Progenitor cell of endocrine pancreas (in vitro differentiated cells): ENCODE results near the gene CELF4. TPM values are rescaled to one million over a fixed set of nuclear protein-coding genes. Genes with fewer than 3 reads are reported as not detected.

ENCODE experiments used
- DNase-seq: peaks from one replicate; pipeline ENCODE4 v3.0.0; 2021; ENCODE audit warnings: low spot score; ENCODE audit not compliant: unreplicated experiment
- H3K27ac Mint-ChIP-seq: 2 replicates; pipeline ENCODE4 v1.8.0; 2021; ENCODE audit warnings: mild to moderate bottlenecking, moderate library complexity, mixed read lengths
- H3K27me3 Mint-ChIP-seq: 2 replicates; pipeline ENCODE4 v1.8.0; 2021; ENCODE audit warnings: mixed read lengths
- H3K36me3 Mint-ChIP-seq: 2 replicates; pipeline ENCODE4 v1.8.0; 2022; ENCODE audit warnings: mixed read lengths; ENCODE audit not compliant: insufficient read depth
- H3K4me1 Mint-ChIP-seq: 2 replicates; pipeline ENCODE4 v1.8.0; 2021; ENCODE audit warnings: low read depth, mixed read lengths
- H3K4me3 Mint-ChIP-seq: 2 replicates; pipeline ENCODE4 v1.8.0; 2021; ENCODE audit warnings: low read depth, mild to moderate bottlenecking, moderate library complexity, mixed read lengths
- H3K9me3 Mint-ChIP-seq: 2 replicates; pipeline ENCODE4 v1.8.0; 2021; ENCODE audit warnings: low read depth, mixed read lengths
- total RNA-seq: library from RNA; stranded (reverse); gene quantifications from 2 replicates; pipeline ENCODE4 v1.2.1, GENCODE V29; 2021
- TF ChIP-seq, protein P1 (sequence below): fragments of 200-600 bp; sonication (generic); IDR thresholded peaks from one replicate; pipeline ENCODE4 v1.5.0; 2021; ENCODE audit warnings: antibody characterized with exemption, mild to moderate bottlenecking; ENCODE audit not compliant: unreplicated experiment

Gene CELF4
- total RNA-seq, 1 donor from 2014 or later, result 4.6 TPM

DNA sequence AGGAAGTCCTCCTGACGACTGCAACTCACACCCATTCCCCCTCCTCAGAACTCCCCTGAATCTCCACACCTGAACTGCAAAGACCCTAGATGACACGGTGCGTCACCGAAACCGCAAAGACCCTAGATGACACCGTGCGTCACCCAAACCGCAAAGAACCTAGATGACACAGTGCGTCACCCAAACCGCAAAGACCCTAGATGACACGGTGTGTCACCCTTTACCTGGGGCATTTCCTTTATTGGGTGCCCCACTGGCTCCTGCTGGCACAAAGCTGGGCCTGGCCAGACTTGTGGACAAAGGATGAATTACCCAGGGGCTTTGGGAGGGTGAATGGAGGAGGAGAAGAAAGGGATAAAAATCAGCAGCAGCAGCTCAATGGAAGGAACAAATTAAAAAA is 123.8 kb downstream of the CELF4 start:
- H3K36me3 Mint-ChIP-seq, result no peaks in the 10 kb centered on the region
- peaks cover 9% of the 10 kb centered on the region for H3K4me1 Mint-ChIP-seq
- H3K4me3 Mint-ChIP-seq, result no peak overlapping the region
- peaks cover 15% of the 10 kb centered on the region for H3K27me3 Mint-ChIP-seq
- no peaks in the 10 kb centered on the region for H3K9me3 Mint-ChIP-seq
- DNase-seq, result no peak
- TF ChIP-seq, protein P1, sequence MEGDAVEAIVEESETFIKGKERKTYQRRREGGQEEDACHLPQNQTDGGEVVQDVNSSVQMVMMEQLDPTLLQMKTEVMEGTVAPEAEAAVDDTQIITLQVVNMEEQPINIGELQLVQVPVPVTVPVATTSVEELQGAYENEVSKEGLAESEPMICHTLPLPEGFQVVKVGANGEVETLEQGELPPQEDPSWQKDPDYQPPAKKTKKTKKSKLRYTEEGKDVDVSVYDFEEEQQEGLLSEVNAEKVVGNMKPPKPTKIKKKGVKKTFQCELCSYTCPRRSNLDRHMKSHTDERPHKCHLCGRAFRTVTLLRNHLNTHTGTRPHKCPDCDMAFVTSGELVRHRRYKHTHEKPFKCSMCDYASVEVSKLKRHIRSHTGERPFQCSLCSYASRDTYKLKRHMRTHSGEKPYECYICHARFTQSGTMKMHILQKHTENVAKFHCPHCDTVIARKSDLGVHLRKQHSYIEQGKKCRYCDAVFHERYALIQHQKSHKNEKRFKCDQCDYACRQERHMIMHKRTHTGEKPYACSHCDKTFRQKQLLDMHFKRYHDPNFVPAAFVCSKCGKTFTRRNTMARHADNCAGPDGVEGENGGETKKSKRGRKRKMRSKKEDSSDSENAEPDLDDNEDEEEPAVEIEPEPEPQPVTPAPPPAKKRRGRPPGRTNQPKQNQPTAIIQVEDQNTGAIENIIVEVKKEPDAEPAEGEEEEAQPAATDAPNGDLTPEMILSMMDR, result no peak
- H3K27ac Mint-ChIP-seq, result no peak overlapping the region

DNA sequence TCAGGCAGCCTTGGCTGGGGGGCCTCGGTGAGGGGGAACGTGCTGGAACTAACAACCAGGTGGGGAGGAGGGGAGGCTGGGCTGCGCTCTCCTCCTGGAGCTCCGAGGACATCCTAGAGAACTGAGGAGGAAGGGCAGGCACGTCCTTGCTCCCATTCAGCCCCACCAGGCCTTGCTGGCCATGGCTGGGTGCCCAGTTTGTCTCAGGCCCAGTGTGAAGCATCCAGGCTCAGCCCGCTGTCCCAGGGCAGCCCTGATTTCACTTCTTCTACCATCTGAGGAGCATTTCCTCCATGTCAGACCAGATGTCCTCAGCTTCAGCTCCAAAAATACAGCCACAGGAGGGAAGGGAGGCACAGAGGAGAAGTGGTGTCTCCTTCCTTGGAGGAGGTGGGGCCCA is 125.4 kb downstream of the CELF4 start:
- no peak for DNase-seq
- H3K4me3 Mint-ChIP-seq, result no peak overlapping the region
- peaks cover 5% of the 10 kb centered on the region for H3K4me1 Mint-ChIP-seq
- no peak overlapping the region for H3K27ac Mint-ChIP-seq
- no peaks in the 10 kb centered on the region for H3K36me3 Mint-ChIP-seq
- H3K9me3 Mint-ChIP-seq, result no peaks in the 10 kb centered on the region
- TF ChIP-seq, protein P1, result no peak
- H3K27me3 Mint-ChIP-seq, result peaks cover 17% of the 10 kb centered on the region

DNA sequence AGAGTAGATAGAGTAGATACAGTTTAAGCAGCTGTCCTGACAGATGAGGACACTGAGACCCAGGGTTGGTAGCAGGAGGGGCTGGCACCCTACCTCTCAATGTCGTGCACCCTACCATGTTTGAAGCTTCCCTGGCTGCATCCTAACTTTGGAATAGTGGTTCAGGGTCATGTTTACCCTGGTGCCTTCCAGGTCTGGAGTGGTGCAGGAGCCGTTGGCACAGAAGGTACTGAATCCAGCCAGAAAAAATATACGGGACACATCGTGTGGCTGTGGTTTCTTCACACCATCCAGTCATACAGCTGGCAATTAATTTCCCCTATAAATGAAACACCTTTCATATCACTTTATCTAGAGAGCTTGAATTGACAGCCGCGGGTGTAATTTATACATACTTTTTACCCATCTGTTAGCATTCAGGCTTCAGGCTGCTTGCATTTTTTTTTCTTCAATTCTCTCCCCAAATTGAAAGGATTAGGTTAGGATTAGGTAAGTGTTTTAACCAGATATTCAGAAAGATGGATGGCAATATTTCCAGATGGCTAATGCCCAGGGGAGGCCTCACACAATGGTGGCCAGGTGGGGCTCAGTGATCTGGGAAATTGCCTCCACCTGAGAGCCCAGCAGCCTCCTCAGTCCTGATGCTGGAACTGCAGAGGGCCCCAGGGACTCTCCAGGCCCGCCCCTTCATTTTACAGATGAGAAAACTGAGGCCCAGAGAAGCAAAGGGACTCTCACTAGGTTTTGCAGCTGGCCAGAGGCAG is 127.0 kb downstream of the CELF4 start:
- DNase-seq, result no peak
- Mint-ChIP-seq H3K27me3 (peaks cover 17% of the 10 kb centered on the region), H3K27ac (no peak overlapping the region), H3K36me3 (no peaks in the 10 kb centered on the region), H3K4me1 (peaks cover 2% of the 10 kb centered on the region), H3K4me3 (no peak overlapping the region), H3K9me3 (no peaks in the 10 kb centered on the region)
- TF ChIP-seq, protein P1, result no peak

DNA sequence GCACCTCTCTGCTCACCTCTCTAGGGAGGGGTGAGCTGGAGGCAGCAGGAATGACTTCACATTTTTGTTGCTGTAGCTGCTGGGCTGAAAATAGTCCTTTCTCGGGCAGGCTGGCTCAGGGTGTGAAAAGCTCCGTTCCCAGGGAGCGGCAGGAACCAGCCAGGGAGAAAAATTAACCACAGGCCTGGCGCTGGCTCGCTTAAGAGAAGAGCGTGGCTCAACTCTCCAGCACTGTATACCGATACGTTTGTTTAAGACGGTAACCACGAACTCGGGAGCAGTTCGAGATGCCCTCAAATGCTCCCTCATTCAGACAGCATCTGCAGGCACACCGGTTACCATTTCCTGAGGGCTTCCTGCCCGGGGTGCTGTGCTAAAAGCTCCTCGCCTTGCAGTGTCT is 129.6 kb downstream of the CELF4 start:
- Mint-ChIP-seq H3K27me3 (peaks cover 11% of the 10 kb centered on the region), H3K27ac (no peak overlapping the region), H3K4me3 (no peak overlapping the region), H3K4me1 (peaks cover 2% of the 10 kb centered on the region), H3K36me3 (no peaks in the 10 kb centered on the region), H3K9me3 (no peaks in the 10 kb centered on the region)
- no peak for DNase-seq
- TF ChIP-seq, protein P1, result no peak

DNA sequence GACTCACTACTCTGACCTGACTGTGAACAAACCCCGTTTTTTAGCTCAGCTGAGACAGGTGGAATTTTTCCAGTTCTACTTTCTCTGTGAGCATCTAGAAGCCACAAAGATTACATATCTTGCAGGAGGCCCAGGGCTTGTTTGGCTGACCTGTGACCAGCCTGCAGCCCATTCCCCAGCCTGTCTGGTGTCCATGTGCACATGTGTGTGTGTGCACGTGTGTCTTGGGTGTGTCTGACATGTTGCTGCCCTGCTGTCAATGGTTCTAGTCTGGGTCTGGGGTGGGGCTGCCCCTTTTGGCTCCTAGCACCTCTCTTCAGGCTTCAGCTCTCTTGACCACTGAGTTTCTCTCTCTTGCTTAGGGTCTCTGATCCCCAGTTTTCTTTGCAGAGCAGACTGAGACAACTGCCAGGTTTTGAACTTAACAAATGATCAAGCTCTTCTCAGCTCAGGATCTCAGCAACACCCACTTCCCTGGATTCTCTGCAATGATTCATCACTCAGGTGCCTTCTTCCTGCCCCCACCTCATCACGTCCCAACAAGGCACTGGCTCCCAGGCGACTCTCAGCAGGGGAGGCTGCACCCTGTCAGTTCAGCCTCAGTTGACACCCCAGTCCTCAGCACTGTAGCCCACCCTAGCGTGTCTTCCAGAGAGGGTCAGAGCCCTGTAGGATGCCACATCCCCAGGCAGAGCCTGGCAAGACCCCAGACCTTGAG is 130.3 kb downstream of the CELF4 start:
- Mint-ChIP-seq H3K4me3 (no peak overlapping the region), H3K36me3 (no peaks in the 10 kb centered on the region)

More for the DNA sequence above, 130.3 kb downstream of the CELF4 start:
- H3K27me3 Mint-ChIP-seq, result peaks cover 11% of the 10 kb centered on the region
- DNase-seq, result no peak
- H3K4me1 Mint-ChIP-seq, result peaks cover 2% of the 10 kb centered on the region
- TF ChIP-seq, protein P1, result no peak
- H3K27ac Mint-ChIP-seq, result no peak overlapping the region
- no peaks in the 10 kb centered on the region for H3K9me3 Mint-ChIP-seq
